HG03558 (cell line): ENCODE results near the gene SLC39A1.
"Not testable (repeated sequence)": the region's sequence is repeated elsewhere in the genome, so short reads cannot be mapped to it uniquely, and the experiment has no call there.

Experiments
- ATAC-seq: cut with Tn5 transposase; IDR thresholded peaks from one replicate; pipeline ENCODE4 v1.9.1; 2021; ENCODE audit warnings: moderate number of reproducible peaks; ENCODE audit not compliant: unreplicated experiment; ENCODE audit errors: extremely low read depth

Gene SLC39A1

DNA sequence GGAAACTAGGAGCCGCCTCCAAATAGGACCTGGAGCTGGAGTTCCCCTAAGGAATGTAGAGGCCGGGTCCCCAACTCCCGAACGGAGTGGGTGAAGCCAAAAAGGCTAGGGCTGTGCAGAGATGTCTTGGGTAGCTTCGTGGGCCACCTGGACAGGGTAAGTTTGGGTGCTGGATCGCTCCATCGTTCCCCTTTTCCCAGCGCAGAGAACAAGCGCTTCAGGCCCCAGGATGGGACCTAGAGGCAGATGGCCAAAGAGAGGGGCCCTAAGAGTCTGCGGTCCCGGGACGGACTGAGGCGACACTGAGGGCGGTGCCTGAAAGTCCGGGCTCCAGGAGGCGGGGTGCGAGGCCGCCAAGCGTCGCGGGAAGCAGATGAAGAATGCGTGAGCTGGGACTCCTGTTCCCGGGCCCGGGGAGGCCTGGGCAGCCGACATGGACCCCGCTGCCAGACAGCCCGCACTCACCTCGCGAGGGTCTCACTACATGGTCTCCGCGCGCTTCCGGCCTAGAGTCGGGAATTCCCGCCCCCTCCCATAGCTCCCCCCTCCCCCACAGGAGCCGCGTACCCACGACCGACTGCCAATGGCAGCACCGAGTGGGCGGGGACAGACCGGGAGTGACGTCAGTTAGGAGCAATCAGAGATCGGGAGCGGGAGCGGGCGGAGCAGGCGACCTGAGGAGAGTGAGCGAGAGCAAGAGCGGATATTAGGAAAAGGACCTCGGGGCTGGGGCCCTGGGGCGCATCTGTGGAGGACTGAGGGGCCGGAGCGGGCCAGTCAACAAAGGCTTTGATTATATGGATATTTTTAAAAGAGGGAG is at the start of gene SLC39A1:
SLC39A1 (minus strand) TSS at position 508 of the 820 bp plus-strand sequence. CDS start 822 bp downstream, outside the sequence.
- ATAC-seq, result no peak

GRCh38 chr1:154012543-154012942 is 49.2 kb upstream of the SLC39A1 start:
- ATAC-seq, result not testable (repeated sequence)

DNA sequence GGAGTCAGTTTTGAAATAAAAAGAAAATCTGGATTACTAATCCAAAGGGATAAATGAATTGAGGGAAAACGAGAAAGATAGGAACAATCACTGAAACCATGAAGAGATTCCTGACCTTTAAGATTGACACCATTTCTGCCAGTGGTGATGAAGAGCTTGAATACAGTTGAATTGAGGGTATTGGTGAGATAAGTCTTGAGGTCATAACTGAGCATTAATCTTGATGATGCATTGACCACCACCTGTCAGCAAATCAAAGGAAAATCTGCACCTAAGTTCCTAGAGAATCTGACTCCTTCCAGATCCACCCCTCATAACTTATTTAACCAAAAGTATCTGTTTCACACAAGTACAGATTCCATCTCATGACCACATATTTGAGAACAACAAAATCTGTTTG is 48.8 kb upstream of the SLC39A1 start:
- ATAC-seq, result no peak

GRCh38 chr1:154006136-154006535 is 42.8 kb upstream of the SLC39A1 start:
- ATAC-seq, result no peak

DNA sequence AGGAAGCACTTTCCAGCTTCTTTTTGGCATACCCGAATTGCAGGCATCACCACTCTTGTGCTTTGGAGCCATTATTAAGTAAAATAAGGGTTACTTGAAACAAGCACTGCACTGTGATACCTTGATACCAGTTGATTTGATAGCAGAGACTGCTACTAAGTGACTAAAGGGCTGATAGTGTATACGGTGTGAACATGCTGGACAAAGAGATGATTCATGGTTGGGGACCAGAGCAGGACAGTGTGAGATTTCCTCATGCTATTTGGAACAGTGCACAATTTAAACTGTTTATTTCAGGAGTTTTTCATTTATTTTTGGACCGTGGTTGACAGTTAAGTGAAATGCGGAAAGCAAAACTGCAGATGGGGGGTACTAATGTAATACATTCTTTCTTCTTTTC is 37.1 kb upstream of the SLC39A1 start:
- no peak for ATAC-seq

DNA sequence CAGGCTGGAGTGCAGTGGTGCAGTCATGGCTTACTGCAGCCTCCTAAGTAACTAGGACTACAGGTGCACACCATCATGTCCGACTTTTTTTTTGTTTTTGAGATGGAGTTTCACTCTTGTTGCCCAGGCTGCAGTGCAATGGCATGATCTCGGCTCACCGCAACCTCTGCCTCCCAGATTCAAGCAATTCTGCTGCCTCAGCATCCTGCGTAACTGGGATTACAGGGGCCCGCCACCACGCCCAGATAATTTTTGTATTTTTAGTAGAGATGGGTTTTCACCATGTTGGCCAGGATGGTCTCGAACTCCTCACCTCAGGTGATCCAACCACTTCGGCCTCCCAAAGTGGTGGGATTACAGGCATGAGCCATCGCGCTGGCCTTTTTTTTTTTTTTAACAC is 33.5 kb upstream of the SLC39A1 start:
- ATAC-seq, result not testable (repeated sequence)

GRCh38 chr1:153995640-153996039 is 32.3 kb upstream of the SLC39A1 start:
- no peak for ATAC-seq

- ATAC-seq, result no peak
Observed at GRCh38 chr1:153995202-153995601, 31.9 kb upstream of the SLC39A1 start.

GRCh38 chr1:153991806-153992205 is 28.5 kb upstream of the SLC39A1 start:
- no peak for ATAC-seq

DNA sequence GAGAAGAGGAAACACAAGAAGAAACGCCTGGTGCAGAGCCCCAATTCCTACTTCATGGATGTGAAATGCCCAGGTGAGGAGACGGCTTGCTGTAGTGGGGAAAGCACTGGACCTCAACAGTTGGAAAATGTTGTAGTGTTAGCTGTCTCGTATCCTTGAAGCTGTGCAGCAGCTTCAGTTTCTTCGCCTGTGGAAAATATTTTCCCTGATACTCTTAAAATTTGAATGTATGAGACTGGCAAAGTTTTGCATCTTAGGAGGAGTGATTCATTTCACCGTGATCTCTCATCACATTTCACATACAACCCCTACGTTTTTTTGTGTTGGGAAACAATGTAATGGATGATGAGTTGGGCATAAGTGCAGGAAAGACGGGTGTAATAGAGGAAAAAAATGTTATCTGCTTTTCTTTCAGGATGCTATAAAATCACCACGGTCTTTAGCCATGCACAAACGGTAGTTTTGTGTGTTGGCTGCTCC is 27.9 kb upstream of the SLC39A1 start:
- no peak for ATAC-seq

DNA sequence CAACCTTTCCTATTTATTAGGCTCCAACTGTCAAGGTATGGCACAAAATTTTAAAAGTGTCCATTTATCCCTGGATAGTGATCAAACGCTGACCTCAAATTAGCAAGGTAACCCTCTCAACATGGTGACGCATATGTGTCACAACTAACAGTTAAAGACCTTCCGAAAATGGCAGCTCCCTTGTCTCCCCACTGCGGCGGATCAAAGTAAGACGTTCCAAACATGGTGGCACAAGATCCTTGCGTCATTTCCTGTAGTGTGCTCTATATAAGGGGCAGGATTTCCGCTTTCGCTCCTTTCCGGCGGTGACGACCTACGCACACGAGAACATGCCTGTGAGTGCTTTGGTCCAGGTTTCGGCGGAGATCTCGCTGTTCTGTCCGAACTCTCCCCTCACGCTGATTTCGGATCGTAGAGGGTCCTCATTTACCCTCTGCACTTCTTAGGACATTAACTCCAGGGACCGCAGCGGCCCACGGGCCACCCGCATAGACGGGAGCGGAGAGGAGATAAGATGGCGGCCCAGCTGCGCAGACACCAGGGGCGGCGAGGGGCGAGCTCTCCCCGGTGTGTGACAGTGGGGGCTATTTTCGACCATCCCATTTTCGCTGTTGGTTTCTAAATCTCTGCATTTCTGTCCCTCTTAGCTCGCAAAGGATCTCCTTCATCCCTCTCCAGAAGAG is 27.3 kb upstream of the SLC39A1 start, which contains the start of gene RPS27:
RPS27 (plus strand) TSS at position 295 of the 683 bp plus-strand sequence; CDS start at position 330, 35 bp downstream.
- ATAC-seq, result no peak

GRCh38 chr1:153987621-153988020 is 24.3 kb upstream of the SLC39A1 start:
- ATAC-seq, result no peak

DNA sequence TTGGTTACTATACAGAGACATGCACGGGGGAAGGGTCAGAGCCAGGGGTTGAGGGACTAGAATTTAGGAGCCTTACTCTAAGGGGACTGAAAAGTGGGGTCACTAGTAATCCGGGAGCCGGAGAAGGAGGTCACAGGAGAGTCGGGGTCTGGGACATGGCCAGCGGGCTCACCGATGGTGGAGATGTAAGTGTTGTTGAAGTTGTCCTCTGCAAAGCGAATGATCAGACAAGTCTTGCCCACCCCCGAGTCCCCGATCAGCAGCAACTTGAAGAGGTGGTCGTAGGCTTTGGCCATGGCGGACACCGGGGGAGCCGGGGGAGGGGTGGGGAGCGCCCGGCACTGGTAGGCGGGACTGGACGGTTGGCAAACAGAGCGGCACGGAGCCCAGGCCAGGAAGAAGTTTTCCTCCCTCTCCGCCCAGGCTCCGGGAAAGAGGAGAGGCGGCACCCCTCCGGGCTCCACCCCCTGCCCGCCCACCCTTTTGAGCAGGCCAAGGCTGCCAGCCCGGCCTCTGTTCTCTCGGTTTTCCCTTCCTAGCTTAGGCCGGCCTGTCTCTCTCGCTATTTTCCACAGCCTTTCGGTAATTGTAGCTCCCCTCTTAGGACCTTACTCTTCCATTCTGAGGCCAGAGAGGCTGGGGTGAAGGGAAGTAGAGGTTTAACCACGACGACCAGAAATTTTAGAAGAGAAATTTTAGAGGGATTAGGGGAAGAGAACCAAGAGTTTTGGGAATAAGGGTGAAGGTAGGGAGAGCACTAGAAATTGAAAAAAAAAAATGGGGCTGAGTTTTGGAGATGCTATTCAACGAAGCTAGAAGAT is 22.8 kb upstream of the SLC39A1 start, which contains the start of gene RAB13:
RAB13 (minus strand) TSS at position 399 of the 821 bp plus-strand sequence; CDS start at position 296, 103 bp downstream.
- no peak for ATAC-seq

DNA sequence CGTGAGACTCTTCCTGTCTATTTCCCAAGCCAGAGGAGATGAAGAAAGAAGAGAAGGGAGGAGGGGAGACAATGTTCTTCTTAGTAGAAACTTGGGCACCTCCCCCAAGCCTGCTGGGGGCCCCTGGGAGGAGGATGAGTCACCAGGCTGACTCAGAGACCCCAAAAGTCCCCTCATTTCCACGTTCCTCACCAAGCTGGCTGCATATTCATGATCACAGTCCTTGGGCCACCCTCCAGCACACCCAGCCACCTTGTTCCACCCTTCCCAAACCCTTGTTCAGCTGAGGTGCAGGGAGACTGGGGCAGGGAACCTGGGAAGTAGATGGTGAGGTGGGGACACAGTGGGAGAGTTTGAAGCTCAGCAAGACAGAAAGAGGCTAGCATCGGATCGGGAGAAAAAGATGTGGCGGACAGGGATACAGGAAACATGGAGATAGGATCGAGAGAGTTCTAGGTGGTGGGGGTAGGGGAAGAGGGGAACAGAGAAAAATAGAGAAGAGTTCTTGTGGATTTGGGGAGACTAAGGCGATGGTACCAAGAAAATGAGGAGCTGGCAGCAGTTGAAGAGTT is 22.1 kb upstream of the SLC39A1 start:
- no peak for ATAC-seq

- ATAC-seq, result no peak
Observed at GRCh38 chr1:153984123-153984894, 21.0 kb upstream of the SLC39A1 start.

DNA sequence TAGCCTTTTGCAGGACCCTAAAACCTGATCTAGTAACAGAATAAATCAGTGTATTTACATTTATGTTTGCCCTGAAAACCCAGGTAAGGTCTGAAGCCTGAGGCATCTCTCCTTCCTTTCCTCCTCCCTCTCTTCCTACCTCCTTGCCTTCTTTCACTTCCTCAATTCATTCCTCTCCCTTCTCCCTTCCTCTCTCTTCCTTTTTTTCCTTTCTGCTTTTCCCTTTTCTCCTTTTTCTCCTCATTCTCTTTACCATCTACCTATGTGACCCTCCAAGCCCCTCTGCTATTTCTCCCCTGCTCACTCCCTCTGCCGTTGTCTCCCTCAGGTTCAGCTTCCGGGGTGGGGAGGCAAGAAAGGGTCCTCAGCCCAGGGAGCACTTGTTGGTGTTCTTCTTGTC is 18.4 kb upstream of the SLC39A1 start:
- ATAC-seq, result not testable (repeated sequence)

DNA sequence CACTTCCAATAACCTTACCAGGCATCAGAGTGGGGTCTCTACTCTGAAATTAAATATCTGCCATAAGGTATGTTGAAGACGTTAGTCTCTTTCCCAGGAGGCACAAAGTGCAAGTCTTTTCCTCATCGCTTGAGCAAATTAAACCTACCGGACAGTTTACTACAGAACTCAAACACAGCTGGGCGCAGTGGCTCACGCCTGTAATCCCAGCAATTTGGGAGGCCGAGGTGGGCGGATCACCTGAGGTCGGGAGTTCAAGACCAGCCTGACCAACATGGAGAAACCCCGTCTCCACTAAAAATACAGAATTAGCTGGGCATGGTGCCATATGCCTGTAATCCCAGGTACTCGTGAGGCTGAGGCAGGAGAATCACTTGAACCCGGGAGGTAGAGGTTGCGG is 15.8 kb upstream of the SLC39A1 start:
- not testable (repeated sequence) for ATAC-seq

GRCh38 chr1:153978274-153978909 is 15.1 kb upstream of the SLC39A1 start:
- no peak for ATAC-seq
